ENCODE data around the gene RACK1.
"Not testable (repeated sequence)": the region's sequence is repeated elsewhere in the genome, so short reads cannot be mapped to it uniquely, and the experiment has no call there.

RACK1 gene
- 303 to 659 (median 463) reads per million in 17 experiments for total RNA-seq

DNA sequence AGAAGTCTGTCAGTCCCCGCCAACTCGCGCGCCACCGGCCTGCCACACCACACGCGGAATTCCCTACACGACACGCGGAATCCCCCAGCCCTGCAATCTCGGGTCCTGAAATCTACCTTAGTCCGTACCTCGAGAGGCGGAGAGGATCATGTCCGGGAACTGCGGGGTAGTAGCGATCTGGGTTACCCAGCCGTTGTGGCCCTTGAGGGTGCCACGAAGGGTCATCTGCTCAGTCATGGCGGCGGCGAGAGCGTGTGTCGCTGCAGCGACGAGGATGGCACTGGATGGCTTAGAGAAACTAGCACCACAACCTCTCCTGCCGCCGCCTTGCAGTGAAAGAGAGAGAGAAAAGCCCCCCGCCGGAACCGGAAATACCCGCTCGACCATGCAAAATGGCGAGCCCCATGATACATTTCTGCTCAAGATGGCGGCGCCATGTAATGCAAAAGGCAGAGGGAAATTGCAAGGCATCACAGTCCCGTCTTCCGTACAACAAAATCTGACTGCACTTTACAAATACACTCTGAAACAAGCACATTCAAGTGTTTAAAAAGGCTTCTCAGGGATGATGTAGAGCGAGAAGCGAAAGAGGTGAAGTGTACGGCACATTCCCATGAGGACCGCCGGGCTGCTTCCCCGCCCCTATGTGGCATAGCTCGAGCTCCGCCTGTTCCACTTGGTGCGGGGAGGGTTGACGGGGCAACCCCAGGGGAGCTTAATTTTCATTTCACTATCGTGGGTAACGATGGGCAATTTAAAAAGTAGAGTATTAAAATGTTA, at the start of gene RACK1:
RACK1 (minus strand) TSS at position 343 of the 780 bp plus-strand sequence; CDS start at position 237, 106 bp downstream.
- peak; percentile 87 to 95 (median 92) for DNase-seq

DNA sequence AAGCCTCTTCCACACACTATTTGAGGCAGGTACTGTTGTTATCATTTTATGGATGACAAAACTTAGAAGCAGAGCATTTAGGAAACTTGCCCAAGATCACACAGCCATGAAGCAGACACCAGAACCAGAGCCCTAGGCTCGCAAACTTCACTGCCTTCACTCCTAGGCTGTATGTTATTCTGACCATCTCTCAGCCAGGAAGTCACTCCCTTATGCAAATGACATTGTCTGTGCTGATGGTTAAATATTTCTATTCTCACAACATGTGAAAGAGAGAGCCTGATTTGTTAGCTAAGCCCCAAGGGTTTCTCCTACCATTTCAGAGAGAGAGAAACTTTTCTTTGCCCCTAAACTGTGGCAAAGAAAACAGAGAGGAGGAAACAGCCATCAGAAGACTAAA, 43.6 kb upstream of the RACK1 start:
- not testable (repeated sequence) for DNase-seq

DNA sequence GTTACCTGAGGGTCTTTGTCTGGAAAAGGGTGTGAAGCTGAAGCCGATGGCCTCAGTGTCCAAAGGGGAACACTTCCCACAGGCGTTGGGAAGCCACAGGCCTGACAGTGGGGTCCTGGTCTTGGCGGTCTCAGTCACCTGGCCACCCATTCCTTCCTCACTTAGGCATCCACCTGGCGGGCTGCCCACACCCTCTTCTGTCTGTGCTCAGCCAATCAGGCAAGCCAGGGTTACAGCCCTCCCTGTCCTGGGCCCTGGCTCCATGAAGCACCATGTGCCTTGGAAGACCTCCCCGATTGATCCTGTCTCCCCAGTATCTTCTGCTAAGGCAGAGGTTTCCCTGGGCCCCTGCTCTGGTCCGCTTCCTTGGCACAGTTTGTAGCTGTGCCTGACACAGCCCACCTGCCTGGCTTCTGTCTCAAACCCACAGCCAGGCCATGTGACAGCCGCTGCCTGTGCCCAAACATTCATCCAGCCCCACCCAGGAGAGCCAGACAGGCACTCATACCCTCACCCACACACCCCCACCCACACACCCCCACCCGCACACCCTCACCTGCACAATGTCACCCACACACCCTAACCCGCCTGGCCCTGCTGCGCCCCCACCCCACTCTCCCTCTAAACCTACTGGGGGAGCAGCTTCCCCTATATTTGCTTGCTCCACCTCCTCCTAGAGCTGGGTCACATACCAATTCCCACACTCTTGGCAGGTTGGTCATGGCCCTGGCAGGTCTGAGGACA, 42.4 kb upstream of the RACK1 start:
- not testable (repeated sequence) for DNase-seq

DNA sequence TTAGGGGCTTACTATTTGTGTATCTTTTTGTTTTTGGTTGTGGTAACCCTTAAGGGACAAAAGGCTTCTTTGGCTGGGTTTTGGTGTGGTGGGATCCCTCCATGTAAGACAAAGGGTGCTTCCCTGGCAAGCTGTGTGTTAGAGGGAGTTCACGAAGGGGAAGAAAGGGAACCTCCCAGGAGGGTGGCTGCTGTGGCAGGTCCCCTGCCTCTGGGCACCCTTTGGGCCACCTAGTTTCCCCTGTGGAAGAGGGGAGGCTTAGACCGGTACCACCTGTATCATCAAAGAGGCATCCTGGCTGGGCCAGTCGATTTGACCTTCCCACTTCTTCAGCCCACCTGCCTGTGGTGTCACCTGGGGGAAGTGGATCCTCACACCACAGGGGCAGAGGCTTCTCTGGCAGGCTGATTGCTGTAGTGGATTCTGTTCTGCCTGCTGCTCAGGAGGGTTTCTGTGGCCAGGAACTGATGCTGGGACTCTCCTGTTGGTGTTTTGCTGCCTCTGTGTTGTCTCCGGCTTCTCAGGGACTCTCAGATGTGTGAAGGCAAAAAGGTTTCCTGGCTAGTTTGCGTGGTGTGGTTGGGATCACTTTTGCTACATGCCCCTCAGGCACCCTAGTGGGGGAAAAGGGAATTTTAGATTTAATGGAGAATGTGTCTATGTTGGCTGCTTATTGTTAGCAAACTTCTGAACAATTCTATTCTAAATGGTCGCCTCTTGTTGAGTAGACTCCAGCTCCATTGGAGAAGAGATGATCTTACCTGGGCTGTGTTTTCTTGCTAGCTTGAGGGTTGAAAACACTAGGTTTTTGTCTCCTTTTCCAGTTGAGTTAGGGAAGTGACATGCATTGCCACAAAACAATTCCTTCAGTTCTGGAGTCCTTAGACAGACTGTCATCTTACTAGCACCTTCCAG, 40.4 kb upstream of the RACK1 start:
- DNase-seq: not testable (repeated sequence)

DNA sequence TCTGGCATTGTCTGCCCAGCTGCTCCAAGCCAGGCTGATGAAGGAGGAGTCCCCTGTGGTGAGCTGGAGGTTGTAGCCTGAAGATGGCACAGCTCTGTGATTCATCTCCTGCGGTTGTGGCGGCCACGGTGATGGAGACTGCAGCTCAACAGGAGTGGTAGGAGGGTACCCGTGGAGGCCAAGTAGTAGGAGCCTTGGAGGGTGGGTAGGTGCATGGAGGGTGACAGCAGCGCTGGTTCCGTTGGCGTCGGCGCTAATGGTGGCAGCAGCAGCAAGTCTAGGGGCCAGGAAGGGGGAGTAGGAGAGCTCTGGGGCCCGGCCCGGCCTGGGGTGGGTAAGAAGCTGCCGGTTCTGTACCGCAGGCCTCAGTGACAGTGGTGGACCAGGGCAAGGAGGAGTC, 39.6 kb upstream of the RACK1 start:
- no peak for DNase-seq

DNA sequence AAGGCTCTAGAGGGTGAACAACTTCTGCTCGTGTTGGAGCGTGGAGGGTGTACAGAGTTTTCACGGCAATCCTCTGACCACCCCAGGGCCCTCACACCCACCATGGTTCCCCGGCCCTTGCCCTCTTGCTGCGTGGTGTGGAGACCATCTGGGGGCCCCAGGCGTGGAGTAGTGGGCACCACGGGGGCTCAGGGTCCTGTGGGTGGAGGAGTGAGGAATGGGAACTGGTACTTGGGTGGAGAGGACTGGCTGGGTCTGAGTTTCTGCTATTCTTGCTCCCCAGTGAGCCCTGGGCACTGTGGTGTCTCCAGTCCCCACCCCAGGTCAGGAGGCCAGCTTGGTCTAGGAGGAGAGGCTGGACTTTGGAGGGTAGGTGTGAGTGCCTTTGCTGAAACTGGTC, 39.2 kb upstream of the RACK1 start:
- no peak for DNase-seq

DNA sequence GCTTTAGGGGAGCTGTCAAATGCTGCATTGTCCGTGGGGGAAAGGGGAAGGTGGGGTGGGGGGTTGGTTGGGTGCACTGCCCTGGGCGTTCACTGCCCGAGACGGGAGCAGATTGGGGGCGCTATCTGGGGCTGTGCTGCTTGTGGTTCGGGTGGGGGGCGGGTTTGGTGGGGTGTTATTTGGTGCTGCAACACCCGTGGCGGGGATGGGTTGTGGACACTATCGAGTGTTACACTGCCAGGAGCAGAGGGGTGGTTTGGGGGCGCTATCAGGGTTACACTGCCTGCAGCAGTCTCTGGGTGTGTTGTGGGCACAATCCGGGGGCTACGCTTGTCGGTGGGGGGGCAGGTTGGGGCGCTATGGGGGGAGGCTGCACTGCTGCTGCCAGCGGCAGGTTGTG, 38.7 kb upstream of the RACK1 start:
- DNase-seq: not testable (repeated sequence)

DNA sequence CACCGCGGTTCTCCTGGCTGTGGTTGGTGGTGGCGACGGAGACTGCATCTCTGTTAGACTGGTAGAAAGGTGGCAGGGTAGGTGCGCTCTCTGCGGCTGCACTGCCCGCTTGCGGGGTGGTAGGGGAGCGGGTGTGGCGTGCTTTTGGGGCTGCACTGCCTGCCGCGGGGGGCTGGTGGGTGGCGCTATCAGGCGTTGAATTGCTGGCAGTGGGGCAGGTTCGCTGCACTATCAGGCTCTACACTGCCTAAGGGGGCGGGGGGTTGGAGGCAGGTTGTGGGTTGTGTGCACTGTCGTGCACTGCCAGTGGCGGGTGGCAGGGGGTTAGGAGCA, 38.2 kb upstream of the RACK1 start:
- DNase-seq: no peak

DNA sequence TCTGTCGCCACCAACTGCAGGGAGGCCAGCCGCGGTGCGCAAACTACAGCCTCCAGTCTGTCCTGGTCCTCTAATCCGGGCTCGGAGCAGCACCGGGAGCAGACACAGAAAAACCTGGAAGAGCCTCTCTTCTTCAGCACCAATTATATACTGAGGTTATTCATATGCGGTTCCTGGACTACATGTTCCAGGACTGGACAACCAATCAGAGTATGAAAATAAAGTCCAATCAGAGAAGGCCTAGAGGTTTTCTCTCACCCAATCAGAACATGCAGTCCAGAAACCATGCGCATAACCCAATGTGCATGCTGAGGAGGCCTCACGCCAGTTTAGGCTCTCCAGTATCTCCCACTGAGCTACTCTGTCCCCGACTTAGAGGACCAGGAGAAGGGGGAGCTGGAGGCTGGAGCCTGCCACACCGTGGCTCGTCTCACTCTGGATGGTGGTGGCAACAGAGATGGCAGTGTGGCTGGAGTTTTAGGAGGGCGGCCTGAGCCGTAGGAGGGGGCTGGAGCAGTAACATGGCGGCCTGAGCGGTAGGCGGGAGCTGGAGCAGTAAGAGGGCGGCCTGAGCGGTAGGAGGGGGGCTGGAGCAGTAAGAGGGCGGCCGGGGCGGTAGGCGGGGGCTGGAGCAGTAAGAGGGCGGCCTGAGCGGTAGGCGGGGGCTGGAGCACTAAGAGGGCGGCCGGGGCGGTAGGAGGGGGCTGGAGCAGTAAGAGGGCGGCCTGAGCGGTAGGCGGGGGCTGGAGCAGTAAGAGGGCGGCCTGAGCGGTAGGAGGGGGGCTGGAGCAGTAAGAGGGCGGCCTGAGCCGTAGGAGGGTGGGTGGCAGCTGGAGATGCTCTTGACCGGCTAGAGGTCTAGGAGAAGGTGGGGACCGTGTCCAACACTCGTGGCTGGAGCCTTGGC, 37.6 kb upstream of the RACK1 start:
- DNase-seq: no peak

DNA sequence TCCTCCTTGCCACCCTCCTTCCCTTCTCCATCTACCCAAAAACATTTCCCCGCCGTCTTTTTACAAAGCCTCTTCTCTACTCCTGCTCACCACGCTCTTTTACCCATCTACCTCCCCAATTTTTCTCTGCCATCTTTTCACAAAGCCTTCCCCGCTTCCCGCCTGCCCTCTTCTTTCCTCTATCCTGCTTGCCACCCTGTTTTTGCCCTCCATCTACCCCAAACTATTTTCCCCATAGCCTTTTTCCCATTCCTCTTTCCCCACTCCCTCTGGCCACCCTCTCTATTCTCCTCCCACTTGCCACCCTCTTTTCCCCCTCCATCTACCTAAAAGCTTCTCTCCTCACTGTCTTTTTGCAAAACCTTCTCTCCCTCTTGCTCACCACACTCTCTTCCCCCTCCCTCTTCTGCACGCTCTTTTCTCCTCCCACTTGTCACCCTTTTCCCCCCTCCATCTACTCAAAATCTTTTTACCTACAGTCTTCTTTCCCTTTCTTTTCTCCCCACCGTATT, 36.6 kb upstream of the RACK1 start:
- no peak for DNase-seq

DNA sequence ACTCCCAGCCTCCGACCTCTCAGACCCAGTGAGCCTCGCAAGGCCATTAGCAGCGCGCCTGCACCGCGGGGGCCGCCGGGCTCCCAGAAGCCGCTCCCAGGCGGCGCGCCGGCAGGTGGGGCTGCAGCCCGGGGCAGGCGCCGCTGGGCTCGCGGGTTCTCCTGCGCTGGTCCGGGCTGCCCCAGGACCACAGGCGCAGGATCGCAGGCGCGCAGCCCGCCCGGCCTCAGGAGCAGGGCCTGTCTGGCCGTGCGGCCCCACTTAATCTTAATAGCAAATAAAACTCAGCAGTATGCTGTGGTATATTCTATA, 29.7 kb upstream of the RACK1 start:
- peak; percentile 19 to 57 (median 36) for DNase-seq

DNA sequence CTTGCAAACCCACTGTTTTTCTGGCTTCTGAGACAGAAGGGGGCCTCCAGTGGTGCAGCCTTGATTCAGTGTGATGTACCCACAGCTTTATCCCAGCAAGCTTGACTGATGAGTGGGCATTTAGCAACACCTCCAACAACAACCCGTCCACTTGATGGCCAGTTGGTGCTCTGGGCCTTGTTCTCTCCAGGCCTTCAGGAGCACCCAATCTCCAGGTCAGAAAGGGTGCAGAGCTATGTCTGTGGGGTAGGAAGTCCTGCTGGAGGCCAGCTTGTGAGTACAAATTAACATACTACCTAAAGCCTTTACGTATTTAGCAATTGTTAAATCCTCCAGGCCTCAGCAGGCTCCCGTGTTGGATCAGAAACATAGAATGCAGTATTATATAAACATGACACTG, 27.4 kb upstream of the RACK1 start:
- no peak for DNase-seq

DNA sequence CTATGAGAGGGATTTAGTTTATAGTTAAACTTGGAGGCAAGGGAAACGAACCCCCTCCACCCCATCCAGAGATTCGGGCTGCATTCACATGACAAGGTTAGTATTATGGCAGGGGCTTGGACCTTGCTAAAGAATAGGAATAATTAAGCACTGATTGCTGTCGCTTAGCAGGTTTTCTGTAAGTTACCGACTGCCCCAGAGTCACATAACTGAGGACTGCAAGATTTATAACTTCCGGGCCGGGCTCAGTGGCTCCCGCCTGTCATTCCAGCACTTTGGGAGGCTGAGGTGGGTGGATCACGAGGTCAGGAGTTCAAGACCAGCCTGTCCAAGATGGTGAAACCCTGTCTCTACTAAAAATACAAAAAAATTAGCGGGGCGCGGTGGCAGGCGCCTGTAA, 24.2 kb upstream of the RACK1 start:
- not testable (repeated sequence) for DNase-seq

DNA sequence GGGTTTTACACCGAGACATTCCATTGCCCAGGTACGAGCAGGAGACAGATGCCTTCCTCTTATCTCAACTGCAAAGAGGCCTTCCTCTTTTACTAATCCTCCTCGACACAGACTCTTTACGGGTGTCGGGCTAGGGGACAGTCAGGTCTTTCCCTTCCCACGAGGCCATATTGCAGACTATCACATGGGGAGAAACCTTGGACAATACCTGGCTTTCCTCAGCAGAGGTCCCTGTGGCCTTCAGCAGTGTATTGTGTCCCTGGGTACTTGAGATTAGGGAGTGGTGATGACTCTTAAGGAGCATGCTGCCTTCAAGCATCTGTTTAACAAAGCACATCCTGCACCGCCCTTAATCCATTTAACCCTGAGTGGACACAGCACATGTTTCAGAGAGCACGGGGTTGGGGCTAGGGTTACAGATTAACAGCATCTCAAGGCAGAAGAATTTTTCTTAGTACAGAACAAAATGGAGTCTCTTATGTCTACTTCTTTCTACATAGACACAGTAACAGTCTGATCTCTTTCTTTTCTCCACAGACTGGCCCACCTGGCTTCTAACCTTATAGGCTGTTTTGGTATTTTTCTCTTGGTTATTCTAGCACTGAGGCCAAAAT, 23.7 kb upstream of the RACK1 start:
- DNase-seq: not testable (repeated sequence)

DNA sequence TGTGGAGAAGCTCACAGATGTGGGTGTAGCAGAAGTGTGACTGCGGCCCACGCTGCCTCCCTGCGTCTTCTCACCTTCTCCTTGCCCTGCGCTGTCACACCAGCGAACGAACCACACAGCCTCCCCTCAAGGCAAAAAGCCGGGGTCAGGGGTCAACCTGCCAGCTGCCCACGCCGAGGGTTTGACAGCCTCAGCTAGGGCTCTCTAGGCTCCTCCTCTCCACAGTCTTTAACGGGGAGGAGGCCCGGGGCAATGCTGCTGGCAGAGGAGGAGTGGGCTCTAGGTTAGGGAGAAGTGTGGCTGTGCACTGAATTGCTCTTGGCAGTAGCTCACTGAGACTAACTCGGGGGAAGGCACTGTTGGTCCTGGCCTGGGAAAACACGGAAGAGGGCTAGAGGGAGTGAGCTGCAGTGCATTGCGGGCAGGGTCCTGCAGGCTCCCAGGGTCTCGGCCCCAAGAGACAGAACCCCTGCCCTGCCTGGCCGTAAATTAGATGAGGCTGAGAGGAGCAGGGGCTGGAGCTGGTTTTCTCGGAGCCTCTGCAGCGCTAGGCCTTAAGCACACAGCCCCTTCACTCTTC, 21.5 kb upstream of the RACK1 start:
- DNase-seq: no peak

DNA sequence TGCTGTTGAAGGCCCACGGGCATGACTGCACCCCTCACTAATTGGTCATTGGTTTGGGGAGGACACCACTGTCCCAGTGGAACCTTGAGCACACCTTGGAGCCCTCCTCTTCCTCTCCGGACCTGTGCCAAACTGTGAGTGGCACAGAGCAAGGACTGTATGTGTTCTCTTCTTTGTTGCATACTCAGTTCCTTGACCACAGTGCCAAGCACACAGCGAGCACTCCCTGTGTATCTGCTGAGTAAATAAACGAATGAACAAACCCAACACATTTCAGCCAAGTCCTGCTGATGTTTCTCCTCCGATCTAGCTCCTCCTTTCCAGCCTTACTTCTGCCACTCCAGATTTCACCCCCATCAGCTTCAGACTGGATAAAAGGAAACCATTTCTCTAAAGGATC, 19.9 kb upstream of the RACK1 start:
- DNase-seq: no peak

DNA sequence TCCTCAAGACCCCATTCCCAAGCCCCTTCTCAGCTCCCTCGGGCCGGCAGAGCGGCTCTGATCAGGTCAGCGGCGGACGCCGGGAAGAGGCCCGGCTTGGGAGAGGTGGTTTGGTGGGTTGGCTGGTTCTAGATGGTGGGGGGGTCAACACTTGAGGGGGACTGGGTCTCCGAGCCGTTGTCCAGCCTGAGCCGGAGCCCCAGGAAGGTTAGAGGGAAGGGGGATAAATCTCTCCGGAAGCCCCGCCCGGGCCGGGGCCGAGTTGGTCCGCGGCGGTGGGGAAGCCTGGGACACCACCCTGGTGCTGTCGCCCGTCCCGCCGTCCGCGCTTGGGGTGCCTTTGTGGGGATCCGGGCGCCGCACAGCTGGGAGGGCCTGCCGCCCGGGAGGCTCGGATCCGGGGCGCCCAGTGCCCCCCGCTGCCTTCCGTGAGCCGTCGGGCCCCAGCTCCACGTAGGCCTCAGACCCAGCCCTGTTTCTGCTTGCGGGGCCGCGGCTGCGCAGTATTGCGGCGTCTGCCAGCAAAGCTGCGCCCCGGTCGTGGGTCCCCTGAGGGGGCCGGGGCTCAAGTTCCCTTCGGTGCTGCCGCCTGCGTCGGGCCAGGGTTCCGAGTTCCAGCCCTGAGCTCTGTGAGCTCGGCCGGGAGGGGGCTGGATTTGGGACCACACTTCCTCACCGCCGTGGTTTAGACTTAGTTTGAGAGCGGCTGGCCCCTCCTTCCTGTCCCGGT, 17.8 kb upstream of the RACK1 start:
- peak; percentile 78 to 88 (median 84) for DNase-seq

DNA sequence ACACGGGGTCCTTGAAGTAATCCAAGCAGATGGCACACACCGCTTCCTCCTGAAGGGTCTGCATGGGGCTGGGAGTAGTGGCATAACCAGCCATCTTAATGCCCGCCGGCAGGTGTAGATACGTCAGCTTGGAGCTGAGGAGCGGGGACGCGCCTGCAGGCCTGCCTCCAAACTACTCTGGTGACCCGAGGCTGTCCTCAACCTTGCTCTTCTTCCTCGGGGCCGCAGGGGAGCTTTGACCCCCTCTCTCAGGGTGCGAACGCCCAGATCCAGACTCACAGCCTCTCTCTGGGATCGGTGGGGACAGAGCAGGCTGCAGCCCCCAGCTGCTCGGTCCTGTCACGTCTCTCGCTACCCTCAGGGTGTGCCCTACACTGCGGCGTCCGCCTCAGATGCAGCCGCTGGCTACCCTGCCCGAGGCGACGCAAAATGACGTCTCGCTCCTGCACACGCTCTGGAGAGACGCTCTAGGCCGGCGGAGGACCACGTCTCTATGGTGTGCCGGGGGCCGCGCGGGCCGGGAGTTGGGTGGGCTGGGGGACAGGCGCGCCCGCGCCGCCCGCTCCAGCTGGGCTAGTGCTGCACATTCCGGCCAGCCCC, 17.1 kb upstream of the RACK1 start, which contains the start of gene TRIM52:
TRIM52 (minus strand) TSS at position 424 of the 600 bp plus-strand sequence; CDS start at position 94, 330 bp downstream.
- DNase-seq: peak; percentile 92 to 95 (median 94)

DNA sequence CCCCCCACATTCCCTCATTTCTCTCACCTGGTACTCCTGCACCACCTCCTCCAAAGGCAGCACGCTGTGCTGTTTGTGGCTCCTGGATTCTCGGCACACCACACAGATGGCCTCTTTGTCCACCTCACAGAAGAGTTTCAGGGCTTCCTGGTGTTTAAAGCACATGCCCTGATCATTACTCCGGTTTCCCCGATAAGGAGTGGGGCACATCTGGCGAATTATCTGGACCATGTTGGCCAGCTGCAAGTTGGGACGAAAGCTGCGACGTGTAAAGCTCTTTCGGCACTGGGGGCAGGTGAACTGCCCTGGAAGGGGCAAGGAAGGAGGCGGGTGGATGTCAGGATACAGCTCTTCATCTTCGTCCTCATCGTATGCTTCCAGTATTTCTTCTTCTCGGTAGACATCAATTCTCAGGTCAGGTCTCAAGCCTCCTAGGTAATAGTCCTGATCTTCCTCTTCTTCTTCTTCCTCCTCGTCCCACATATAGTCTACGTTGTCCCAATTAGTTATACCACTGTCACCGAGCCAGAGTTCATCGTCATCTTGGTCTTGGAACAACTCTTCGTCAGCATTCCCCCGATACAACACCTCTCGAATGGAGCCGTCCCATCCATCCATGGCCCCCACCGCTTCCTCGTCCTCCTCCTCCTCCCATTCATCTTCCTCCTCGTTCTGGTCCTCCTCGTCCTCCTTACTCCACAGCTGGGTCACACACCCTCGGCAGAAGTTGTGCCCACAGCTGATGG, 16.4 kb upstream of the RACK1 start:
- no peak for DNase-seq
